K562 (cell line): ENCODE data around the gene CACNA1I. TPM values are rescaled to one million over a fixed set of nuclear protein-coding genes. Genes with fewer than 3 reads are reported as not detected.

Experiments
- ATAC-seq: fragments of 200-7000 bp; cut with Tn5 transposase; 3 replicates; pipeline ENCODE4 v1.9.1; 2020; ENCODE audit warnings: moderate library complexity
- BruUV-seq: library from RNA; stranded (reverse); fragments of 400-500 nt; replicated peaks from 2 replicates; lab custom pipeline; 2021; lab: Mats Ljungman, UMichigan
- CTCF ChIA-PET: fragments of 300-600 bp; formaldehyde crosslinking; extraction: SDS; loops from one replicate; lab custom pipeline; 2021; ENCODE audit warnings: low intra/inter-chr PET ratio; lab: Yijun Ruan, JAX
- POLR2A ChIA-PET: fragments of 300-600, 350-650 bp; sonication (Branson Sonifier 250); formaldehyde crosslinking; extraction: SDS; loops from one replicate; lab custom pipeline; 2021; ENCODE audit warnings: antibody characterized with exemption, inconsistent platforms; lab: Yijun Ruan, JAX
- DNase-seq, 4 experiments: peaks; one replicate each; pipeline versions ENCODE4 v3.0.0 to v3.0.0-alpha.2; 2011 to 2018; ENCODE audit warnings: low spot score in 3 of 4, mixed read lengths in 3 of 4; ENCODE audit errors: extremely low read depth in 1 of 4
- FAIRE-seq: peaks from 2 replicates; lab custom pipeline; 2011; peaks lifted over from hg19 to GRCh38; lab: Jason Lieb, UNC
- H2AFZ ChIP-seq: 2 replicates; pipeline ENCODE4 v1.6.0; 2011; ENCODE audit warnings: low read depth, low read length, control low read depth, inconsistent platforms
- H3K27ac ChIP-seq: fragments of 200-600 bp; 3 replicates; pipeline ENCODE4 v1.8.0; 2011; ENCODE audit warnings: low read depth, mild to moderate bottlenecking, control low read depth, inconsistent platforms, low read length, moderate library complexity, mixed read lengths; ENCODE audit errors: extremely low read depth
- H3K27me3 ChIP-seq, 2 experiments: fragments of 300-600 bp in 1 of 2; 2 replicates in 1 of 2; 3 replicates in 1 of 2; pipeline versions ENCODE4 v1.6.0 to v1.8.0; 2011; ENCODE audit warnings: inconsistent platforms in 2 of 2, low read length in 2 of 2, mild to moderate bottlenecking in 1 of 2, mixed read lengths in 1 of 2, moderate library complexity in 1 of 2; ENCODE audit not compliant: control insufficient read depth in 2 of 2, insufficient read depth in 2 of 2
- H3K36me3 ChIP-seq: fragments of 300-600 bp; 3 replicates; pipeline ENCODE4 v1.8.0; 2011; ENCODE audit warnings: mild to moderate bottlenecking, low read length, inconsistent platforms; ENCODE audit not compliant: control insufficient read depth, insufficient read depth
- H3K4me1 ChIP-seq, 2 experiments: fragments of 200-600 bp in 1 of 2; replicated peaks in 1 of 2; 2 replicates in 1 of 2; 3 replicates in 1 of 2; pipeline versions ENCODE4 v1.5.1 to v1.8.0; 2011; ENCODE audit warnings: inconsistent platforms in 2 of 2, low read length in 2 of 2, mild to moderate bottlenecking in 1 of 2, mixed read lengths in 1 of 2, moderate library complexity in 1 of 2; ENCODE audit not compliant: control insufficient read depth in 2 of 2, insufficient read depth in 2 of 2
- H3K4me2 ChIP-seq: 2 replicates; pipeline ENCODE4 v1.6.1; 2011; ENCODE audit warnings: low read length, control low read depth, inconsistent platforms, mixed read lengths; ENCODE audit not compliant: insufficient read depth
- H3K4me3 ChIP-seq: fragments of 200-600 bp; sonication (generic), shearing (Covaris generic); 2 replicates; pipeline ENCODE4 v1.5.1; 2016; ENCODE audit warnings: control low read depth, inconsistent platforms
- H3K79me2 ChIP-seq: fragments of 200-600 bp; 3 replicates; pipeline ENCODE4 v1.8.0; 2011; ENCODE audit warnings: low read length, inconsistent platforms; ENCODE audit not compliant: control insufficient read depth, insufficient read depth
- H3K9ac ChIP-seq, 2 experiments: 2 replicates each; pipeline versions ENCODE4 v1.6.0 to v1.6.1; 2011; ENCODE audit warnings: low read depth in 2 of 2, low read length in 2 of 2, control low read depth in 1 of 2, inconsistent platforms in 1 of 2, mild to moderate bottlenecking in 1 of 2, mixed read lengths in 1 of 2; ENCODE audit not compliant: insufficient read depth in 1 of 2
- H3K9me1 ChIP-seq: one replicate; pipeline ENCODE4 v1.6.0; 2011; ENCODE audit warnings: inconsistent platforms, mild to moderate bottlenecking, low read length, moderate library complexity; ENCODE audit not compliant: control insufficient read depth, insufficient read depth
- H3K9me3 ChIP-seq: replicated peaks from 2 replicates; pipeline ENCODE4 v1.5.1; 2011; ENCODE audit warnings: low read depth, low read length, inconsistent platforms; ENCODE audit not compliant: control insufficient read depth, insufficient read depth
- H4K20me1 ChIP-seq: replicated peaks from 2 replicates; pipeline ENCODE4 v1.6.1; 2011; ENCODE audit warnings: low read length, inconsistent platforms, mixed read lengths; ENCODE audit not compliant: control insufficient read depth, insufficient read depth
- DNMT1 ChIP-seq: fragments of 450-650 bp; IDR thresholded peaks from 2 replicates; pipeline ENCODE4 v1.6.1; 2016; ENCODE audit warnings: antibody characterized with exemption, mild to moderate bottlenecking
- FOSL1 ChIP-seq: fragments of 200-800 bp; sonication (Bioruptor generic); conservative IDR thresholded peaks from 2 replicates; pipeline ENCODE4 v1.6.1; 2016; ENCODE audit warnings: missing genetic modification characterization, missing compliant biosample characterization
- KLF10 ChIP-seq: fragments of 250-450 bp; sonication (Bioruptor Pico); IDR thresholded peaks from 2 replicates; pipeline ENCODE4 v1.6.1; 2021; ENCODE audit warnings: matching md5 sums
- NFRKB ChIP-seq: fragments of 450-650 bp; IDR thresholded peaks from 2 replicates; pipeline ENCODE4 v1.6.1; 2016; ENCODE audit warnings: low read depth
- SNRNP70 ChIP-seq: fragments of 200-400 bp; formaldehyde crosslinking; optimal IDR thresholded peaks from 2 replicates; pipeline ENCODE3; 2017; ENCODE audit warnings: low read depth, low read length
- SP1 ChIP-seq: sonication (generic); formaldehyde crosslinking; IDR thresholded peaks from 2 replicates; pipeline ENCODE4 v1.8.1; 2022; ENCODE audit warnings: mild to moderate bottlenecking, missing genetic modification reagents
- ZBTB43 ChIP-seq: sonication (generic); formaldehyde crosslinking; IDR thresholded peaks from 2 replicates; pipeline ENCODE4 v1.8.0; 2023; ENCODE audit warnings: mild to moderate bottlenecking, missing genetic modification reagents
- ZNF23 ChIP-seq: fragments of 250-450 bp; sonication (Bioruptor Pico); IDR thresholded peaks from 2 replicates; pipeline ENCODE4 v1.4.0; 2020; ENCODE audit warnings: mild to moderate bottlenecking
- ZNF274 ChIP-seq: IDR thresholded peaks from 2 replicates; pipeline ENCODE4 v1.6.1; 2011; ENCODE audit warnings: low read depth, mild to moderate bottlenecking, low read length, moderate library complexity, borderline replicate concordance
- ZNF311 ChIP-seq: fragments of 250-450 bp; sonication (Bioruptor Pico); IDR thresholded peaks from 2 replicates; pipeline ENCODE4 v1.4.0; 2020; ENCODE audit warnings: mild to moderate bottlenecking, moderate library complexity
- WGBS: fragments of 100-300 bp; shearing (Covaris generic); methylation state at CpG from one replicate; pipeline ENCODE4 v1.1.6; 2016; ENCODE audit warnings: low coverage, mixed read lengths; ENCODE audit not compliant: insufficient coverage; ENCODE audit errors: missing lambda C conversion rate; 5-methylcytosine and 5-hydroxymethylcytosine counted together
- in situ Hi-C: fragments of 300-500 bp; cut with MboI; formaldehyde crosslinking; loops from 4 replicates; pipeline ENCODE4 v1.15.0; 2018; ENCODE audit warnings: inconsistent platforms, mixed read lengths
- intact Hi-C: fragments of 100-400 bp; cut with micrococcal nuclease; formaldehyde crosslinking; loops from 2 replicates; pipeline ENCODE4 v1.14.2; 2022
- polyA plus RNA-seq, 8 experiments: library from polyadenylated mRNA; depleted of rRNA in 4 of 8; stranded (reverse) in 5 of 8; unstranded in 3 of 8; fragments of >200 nt; fragmentation: Nextera tagmentation in 2 of 8; fragmentation: Illumina TruSeq in 1 of 8; extraction: Ambion mirVana in 2 of 8; extraction: Trizol in 1 of 8; gene quantifications; 2 replicates each; pipeline versions ENCODE4 v1.2.1 to v1.2.3, GENCODE V29; 2011 to 2014; ENCODE audit warnings: inconsistent platforms in 1 of 8, missing spikeins in 1 of 8
- total RNA-seq, 7 experiments: library from RNA; depleted of rRNA in 6 of 7; stranded (reverse); fragments of >200 nt in 6 of 7; fragmentation: Illumina TruSeq in 2 of 7; extraction: Trizol in 2 of 7; gene quantifications; 2 replicates each; pipeline versions ENCODE4 v1.2.1 to v1.2.3, GENCODE V29; 2011 to 2021; ENCODE audit warnings: low replicate concordance in 1 of 7
- TF ChIP-seq, protein P1 (sequence below): fragments of 250-450 bp; sonication (Bioruptor Pico); IDR thresholded peaks from 2 replicates; pipeline ENCODE4 v1.8.0; 2022; ENCODE audit warnings: moderate library complexity, mild to moderate bottlenecking, inconsistent platforms
- TF ChIP-seq, protein P2 (sequence below): fragments of 250-450 bp; sonication (Bioruptor Pico); IDR thresholded peaks from 2 replicates; pipeline ENCODE4 v1.8.0; 2021; ENCODE audit warnings: mild to moderate bottlenecking, moderate library complexity

CACNA1I gene
- total and polyA plus RNA-seq, 9 of the 15 experiments (the other 6 are each of a cell fraction or from before 2014, with no cell fraction given) = 0.01 to 0.79 (median 0.32) TPM; not detected in 1

DNA sequence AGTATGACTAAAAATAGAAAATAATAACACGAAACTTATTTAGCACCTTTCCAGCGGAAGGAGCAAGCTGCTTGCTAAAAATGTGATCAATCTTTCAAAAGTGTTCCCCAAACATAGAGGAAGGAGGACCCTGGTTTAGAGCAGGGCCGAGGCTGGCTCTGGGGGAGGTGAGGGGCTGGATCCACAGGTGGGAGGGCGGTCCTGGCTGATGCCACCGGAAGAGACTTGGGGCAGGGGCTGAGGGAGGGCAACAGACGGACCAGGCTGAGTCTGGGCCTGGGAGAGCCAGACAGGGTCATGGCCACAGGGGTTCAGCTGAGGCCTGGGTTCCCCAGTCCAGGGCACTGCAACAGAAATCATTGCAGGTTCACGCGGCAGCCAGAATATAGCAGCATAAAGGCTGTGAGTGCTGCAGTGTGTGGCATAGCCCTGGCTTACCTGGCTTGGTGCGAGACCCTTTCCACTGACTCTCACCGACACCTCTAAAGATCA is 143.3 kb downstream of the CACNA1I start (continued):
- TF ChIP-seq ZNF274 (no peak), ZNF311 (CRISPR knock-in tag) (no peak), DNMT1 (no peak), FOSL1 (tag) (no peak), KLF10 (no peak)
- TF ChIP-seq, protein P1, sequence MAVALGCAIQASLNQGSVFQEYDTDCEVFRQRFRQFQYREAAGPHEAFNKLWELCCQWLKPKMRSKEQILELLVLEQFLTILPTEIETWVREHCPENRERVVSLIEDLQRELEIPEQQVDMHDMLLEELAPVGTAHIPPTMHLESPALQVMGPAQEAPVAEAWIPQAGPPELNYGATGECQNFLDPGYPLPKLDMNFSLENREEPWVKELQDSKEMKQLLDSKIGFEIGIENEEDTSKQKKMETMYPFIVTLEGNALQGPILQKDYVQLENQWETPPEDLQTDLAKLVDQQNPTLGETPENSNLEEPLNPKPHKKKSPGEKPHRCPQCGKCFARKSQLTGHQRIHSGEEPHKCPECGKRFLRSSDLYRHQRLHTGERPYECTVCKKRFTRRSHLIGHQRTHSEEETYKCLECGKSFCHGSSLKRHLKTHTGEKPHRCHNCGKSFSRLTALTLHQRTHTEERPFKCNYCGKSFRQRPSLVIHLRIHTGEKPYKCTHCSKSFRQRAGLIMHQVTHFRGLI (CRISPR knock-in tag) = no peak

GRCh38 chr22:39714321-39714720 is 143.8 kb downstream of the CACNA1I start:
- ATAC-seq = no peak
- Histone ChIP-seq H3K4me1 (peaks cover 0 to 14% of the 10 kb centered on the region in 2 experiments; a peak in 2 of 5 replicates), H3K9me1 (no peaks in the 10 kb centered on the region), H3K79me2 (no peaks in the 10 kb centered on the region), H3K36me3 (no peaks in the 10 kb centered on the region), H2AFZ (no peak overlapping the region), H3K27me3 (no peaks in the 10 kb centered on the region), H3K27ac (no peak overlapping the region), H3K9ac (peak overlapping the region in 1 of 2 experiments; percentile 52; a peak in 2 of 4 replicates), H4K20me1 (no peaks in the 10 kb centered on the region), H3K4me2 (no peak overlapping the region), H3K4me3 (no peak overlapping the region), H3K9me3 (no peaks in the 10 kb centered on the region)
- ChIA-PET CTCF (no interaction called here), POLR2A (interaction anchor here (0.6 to 1.5 kb wide), 4 partner anchors 10 to 1521 kb away, joined by 3 to 4 read pairs (median 3); no protein-coding TSS in a partner anchor)
- TF ChIP-seq NFRKB (no peak), SNRNP70 (no peak), ZNF23 (no peak), SP1 (CRISPR knock-in tag) (no peak), ZBTB43 (CRISPR knock-in tag) (no peak)
- TF ChIP-seq, protein P2, sequence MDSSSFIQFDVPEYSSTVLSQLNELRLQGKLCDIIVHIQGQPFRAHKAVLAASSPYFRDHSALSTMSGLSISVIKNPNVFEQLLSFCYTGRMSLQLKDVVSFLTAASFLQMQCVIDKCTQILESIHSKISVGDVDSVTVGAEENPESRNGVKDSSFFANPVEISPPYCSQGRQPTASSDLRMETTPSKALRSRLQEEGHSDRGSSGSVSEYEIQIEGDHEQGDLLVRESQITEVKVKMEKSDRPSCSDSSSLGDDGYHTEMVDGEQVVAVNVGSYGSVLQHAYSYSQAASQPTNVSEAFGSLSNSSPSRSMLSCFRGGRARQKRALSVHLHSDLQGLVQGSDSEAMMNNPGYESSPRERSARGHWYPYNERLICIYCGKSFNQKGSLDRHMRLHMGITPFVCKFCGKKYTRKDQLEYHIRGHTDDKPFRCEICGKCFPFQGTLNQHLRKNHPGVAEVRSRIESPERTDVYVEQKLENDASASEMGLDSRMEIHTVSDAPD (CRISPR knock-in tag) = no peak
- no TSS peak for BruUV-seq
- DNase-seq = no peak
- in situ Hi-C loops = no loop called here
- no peak for FAIRE-seq
- 85% methylated on average over 7 of the region's 8 CpGs for WGBS
- intact Hi-C loops = no loop called here
